ENCODE measurements around the gene RSPH1. TPM values are rescaled to one million over a fixed set of nuclear protein-coding genes. Genes with fewer than 3 reads are reported as not detected.
"Not testable (repeated sequence)": the region's sequence is repeated elsewhere in the genome, so short reads cannot be mapped to it uniquely, and the experiment has no call there.

Gene RSPH1
- total RNA-seq, 1 experiment from 2014 or later, result 0.12 TPM

DNA sequence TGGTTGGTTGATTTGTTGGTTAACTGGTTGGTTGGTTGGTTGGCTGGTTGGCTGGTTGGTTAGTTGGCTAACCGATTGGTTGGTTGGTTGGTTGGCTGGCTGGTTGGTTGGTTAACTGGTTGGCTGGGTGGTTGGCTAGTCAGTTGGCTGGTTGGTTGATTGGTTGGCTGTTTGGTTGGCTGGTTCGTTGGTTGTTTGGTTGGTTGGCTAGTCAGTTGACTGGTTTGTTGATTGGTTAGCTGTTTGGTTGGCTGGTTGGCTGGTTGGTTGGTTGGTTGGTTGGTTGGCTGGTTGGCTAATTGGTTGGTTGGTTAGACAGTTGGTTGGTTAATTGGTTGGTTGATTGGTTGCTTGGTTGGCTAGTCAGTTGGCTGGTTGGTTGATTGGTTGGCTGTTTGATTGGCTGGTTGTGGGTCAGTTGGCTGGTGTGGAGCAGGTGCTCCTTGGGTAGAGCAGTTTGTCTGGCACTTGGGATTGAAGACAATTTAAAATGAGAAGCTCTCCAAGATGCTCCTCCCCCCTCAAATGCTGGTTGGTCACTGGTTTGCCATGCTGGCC lies 6.9 kb downstream of the RSPH1 start:
- DNase-seq (ENCODE audit: low read depth), result no peak

DNA sequence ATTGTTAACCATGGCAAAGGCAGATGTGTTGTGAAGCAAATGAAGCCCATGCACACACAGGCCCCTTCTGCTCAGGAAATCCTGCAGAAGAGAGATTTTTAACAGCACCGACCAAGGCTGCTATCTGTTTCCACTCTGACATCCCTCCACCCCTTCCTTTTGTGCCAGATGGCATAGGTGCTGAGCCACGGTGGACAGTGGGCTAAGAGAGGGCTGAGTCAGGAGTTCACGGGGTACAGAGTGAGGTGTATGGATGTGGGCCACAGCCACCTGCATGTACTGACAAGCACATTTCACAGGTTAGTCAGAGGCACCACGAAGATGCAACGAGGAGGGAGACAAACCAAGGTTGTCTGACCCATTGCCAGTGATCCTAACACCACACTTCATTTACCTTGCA lies 9.5 kb downstream of the RSPH1 start:
- no peak for DNase-seq (ENCODE audit: low read depth)

DNA sequence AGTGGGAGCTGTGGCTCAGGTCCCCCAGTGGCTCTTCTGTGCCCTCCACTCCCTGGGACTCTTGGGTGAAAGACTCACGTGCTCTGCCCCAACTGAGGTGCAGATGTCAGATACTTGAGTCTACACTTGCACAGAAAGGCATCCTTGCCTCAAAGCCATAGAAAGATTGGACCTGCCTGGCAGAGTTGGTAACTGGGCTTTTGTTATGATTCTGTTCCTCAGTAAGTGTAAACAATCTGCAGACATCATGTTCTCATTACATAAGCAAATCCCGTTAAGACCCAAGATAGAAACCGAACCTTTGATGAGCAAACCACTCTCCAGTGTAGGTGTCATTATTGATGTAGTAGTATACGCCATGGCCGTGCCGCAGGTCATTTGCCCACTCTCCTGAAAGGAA lies 10.0 kb downstream of the RSPH1 start:
- no peak for DNase-seq (ENCODE audit: low read depth)

DNA sequence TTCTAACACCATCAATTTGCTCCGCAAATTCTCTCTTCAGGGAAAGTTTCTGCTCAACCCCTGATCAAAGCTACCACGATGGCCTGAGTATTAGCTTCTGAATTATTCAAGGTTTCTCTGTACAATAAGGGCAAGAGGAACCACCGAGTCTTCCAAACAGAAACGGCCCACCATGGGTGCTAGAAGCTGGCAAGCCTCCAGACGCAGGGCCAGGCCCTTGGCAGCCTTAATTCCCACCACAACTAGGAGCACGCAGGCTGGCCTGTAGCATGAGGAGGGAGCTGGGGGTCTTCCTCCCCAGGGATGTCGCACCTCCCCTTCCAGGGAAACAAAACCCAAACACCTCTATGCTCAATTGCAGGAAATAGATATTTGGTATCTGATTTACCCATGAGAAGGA lies 11.1 kb downstream of the RSPH1 start:
- no peak for DNase-seq (ENCODE audit: low read depth)

DNA sequence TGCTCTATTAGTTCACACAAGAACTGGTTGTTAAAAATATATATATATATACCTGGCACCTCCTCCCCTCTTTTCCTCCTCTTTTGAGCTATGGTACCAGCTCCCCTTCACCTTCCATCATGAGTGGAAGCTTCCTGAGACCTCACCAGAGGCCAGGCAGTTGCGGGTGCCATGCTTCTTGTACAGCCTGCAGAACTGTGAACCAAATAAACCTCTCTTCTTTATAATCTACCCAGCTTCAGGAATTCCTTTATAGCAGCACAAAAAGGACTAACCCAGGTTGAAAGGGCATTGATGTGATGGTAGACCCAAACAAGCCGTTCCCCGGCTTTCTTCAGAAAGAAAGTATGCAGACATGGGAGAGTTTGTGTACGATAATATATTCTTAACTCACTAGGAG lies 14.9 kb downstream of the RSPH1 start:
- no peak for DNase-seq (ENCODE audit: low read depth)

DNA sequence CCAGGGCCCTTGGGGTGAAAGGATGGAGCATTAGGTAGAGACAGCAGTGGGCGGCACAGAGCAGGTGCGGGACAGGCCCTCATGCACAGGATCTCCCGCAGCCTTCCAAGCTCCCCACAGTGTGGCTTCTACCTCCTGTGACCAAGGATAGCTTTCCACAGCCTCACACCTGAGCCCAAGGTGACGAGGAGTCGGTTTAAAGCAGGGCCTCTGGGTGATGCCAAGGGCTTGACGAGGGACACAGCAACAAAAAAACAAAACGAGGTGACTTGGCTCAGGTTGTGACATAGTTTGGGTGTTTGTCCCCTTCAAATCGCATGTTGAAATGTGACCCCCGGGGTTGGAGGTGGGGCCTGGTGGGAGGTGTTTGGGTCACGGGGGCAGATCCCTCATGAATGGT lies 15.3 kb downstream of the RSPH1 start:
- no peak for DNase-seq (ENCODE audit: low read depth)

DNA sequence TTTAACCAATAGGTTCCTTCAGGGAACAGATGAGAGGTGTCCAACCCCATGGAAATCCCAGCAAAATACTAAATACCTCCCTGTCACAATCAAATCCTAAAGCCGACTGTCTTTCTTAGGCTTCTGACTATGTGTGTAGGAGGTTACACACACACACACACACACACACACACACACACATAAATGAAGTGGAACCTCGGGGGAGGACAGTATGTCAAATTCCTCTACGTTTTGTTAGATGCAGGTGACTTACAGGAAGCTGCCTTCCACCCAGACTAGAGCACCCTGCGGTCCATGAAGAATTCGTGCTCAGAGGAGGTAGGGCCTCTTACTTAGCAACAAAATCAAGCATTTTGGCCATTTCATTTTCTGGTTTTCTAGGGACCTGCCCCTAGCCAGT lies 16.4 kb downstream of the RSPH1 start:
- DNase-seq (ENCODE audit: low read depth), result no peak

DNA sequence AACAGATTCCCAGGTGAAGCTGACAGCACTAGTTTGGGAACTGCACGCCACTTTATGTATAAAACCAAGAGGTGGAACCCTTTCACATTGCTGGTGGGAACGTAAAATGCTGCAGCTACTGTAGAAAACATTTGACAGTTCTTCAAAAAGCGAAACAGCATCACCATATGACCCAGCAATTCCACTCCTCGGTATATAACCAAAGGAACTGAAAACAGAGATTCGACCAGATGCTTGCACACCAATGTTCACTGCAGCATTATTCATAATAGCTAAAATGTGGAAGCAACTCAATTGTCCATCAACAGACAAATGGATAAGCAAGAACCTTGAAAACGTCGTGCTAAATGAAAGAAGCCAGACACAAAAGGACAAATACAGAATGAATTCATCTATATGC lies 17.5 kb downstream of the RSPH1 start:
- no peak for DNase-seq (ENCODE audit: low read depth)

DNA sequence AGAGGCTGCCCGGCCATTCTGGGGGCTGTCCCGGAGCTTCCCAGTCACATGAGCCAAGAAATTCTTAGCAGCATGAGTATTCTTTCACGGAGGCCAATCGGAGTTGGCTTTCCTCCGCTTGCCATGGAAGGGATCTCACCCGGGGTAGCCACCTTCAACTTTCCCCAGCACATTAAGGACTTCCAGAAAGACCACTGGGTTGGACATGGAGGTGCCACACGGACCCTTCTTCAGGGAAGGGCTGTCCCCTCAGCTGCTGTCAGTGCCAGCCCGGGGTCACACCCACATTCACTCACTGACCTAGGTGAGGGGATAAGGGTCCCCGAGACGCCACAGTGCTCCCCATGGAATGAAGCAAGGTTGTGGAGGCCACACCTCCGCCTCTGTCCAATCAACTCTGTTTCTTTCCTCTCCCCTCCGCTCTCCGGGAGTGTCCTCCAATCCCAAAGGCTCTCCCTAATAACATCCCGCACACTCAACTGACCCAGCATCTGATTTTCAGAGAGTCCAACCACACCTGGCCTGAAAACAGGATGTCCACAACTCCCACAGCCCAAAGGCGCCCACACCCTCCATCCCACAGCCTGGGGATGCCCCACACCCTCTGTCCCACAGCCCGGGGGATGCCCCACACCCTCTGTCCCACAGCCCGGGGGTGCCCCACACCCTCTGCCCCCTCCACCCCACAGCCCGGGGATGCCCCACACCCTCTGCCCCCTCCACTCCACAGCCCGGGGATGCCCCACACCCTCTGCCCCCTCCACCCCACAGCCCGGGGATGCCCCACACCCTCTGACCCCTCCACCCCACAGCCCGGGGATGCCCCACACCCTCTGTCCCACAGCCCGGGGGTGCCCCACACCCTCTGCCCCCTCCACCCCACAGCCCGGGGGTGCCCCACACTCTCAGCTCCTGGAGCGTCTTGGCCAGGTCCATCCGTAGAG lies 19.4 kb downstream of the RSPH1 start:
- no peak for DNase-seq (ENCODE audit: low read depth)

DNA sequence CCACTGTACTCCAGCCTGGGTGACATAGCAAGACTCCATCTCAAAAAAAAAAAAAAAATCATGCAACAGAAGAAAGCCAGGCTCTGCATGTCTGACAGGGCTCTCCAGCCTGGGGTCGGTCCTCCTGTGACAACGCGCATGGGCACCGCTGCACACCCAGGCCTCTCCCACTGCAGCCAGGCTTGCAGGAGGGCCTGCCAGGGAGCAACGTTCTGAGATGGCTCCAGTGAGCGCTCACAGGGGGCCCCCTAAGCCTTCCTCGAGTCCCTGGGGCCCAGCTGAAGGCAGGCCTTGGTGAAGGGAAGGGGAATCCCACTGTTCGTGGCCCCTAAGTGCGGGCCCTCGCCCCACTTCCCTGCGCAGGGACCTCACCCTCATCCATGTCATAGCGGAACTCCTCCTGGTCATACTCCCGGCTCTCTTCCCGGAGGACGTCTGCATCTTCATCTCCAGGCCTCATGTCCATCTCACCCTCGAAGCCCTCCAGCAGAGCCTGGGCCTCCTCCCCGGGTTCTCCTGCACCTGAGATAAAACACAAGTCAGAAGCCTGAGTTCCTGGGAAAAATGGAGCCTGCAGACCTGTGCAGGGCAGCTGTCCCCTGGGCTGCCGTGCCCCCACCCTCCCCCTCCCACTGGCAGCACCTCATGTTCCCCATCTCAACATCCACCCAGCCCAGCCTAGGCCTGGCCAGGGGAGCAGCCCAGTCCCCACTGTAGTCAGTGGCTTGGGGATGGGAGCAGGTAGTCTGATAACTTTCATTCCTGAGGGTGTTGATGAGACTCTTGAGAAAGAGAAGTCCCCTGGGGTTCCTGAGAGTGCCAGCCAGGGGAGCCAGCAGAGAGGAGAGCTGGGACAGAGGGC lies 20.3 kb downstream of the RSPH1 start:
- DNase-seq (ENCODE audit: low read depth), result no peak

DNA sequence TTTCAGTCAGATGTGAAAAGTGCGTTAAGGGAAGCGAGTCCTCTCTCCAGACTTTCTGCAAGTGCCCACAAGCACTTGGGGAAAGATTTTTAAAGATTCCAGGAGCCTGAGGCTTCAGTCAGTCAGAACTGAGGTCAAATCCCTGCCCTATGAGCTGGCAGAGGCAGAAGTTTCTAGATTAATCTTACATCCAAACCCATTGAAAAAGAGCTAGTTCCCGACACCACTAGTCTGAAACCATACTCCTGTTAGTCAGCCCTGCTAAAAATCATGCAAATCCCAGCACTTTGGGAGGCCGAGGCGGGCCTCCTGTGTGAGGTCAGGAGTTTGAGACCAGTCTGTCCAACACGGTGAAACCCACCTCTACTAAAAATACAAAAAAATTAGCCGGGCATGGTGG lies 21.0 kb downstream of the RSPH1 start:
- DNase-seq (ENCODE audit: low read depth), result no peak

DNA sequence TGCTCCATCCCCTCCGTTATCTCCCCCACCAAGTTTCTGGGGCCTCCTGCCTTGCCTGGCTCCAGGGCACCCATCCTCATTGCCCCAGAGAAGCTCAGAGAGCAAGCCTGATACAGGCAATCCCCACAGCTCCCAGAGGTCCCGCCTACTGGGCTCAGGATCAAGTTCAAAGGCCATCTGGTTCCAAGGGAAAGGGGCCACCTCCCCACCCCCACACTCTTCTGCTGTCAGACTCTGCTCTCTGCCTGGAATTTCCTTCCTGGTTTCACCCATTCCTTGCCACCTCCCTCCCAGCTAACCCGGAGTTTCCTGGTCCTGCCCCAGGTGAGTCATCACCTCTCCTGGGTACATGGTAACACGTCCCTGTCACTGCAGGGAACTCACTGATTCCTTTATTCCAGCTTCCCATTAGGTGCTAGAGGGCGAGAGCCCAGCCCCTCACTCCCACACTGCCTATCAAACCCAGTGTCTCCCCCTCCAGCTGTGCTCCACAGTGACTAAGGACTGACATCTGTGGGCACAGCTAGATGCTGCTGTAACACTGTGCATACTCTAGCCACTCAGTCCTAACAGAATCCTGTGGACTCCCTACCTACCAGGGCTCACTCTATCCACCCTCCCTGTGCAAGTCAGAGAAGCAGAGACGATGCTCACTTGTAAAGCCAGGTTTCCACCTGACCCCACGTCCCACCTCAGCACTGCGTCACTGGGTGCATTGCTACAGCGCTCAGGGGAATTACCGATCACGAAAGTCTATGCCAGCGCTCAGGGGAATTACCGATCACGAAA lies 21.8 kb downstream of the RSPH1 start:
- no peak for DNase-seq (ENCODE audit: low read depth)

DNA sequence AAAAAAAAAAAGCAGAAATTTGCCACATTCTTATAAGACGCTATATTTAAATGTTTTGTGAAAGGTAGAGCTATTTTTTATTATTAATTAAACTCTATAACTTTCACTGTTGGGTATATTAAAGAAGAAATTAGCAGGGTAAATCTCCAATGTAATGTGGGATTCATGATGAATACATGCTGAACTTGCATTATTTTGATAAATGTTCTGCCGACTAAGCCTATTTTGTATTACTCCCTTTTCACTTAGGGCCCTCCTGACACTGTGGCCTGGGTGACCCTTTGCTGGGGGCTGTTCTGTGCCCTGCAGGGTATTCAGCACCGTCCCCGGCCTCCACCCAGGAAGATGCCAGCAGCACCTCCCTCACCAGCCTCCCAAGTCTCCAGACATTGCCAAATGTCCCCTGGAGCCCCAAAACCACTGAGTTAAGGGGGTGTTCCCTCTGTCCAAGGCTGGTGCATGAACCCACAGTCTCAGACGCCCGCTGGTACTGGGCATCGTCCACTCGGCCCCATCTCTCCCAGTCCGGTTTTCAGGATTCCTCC lies 22.5 kb downstream of the RSPH1 start:
- DNase-seq (ENCODE audit: low read depth), result no peak

DNA sequence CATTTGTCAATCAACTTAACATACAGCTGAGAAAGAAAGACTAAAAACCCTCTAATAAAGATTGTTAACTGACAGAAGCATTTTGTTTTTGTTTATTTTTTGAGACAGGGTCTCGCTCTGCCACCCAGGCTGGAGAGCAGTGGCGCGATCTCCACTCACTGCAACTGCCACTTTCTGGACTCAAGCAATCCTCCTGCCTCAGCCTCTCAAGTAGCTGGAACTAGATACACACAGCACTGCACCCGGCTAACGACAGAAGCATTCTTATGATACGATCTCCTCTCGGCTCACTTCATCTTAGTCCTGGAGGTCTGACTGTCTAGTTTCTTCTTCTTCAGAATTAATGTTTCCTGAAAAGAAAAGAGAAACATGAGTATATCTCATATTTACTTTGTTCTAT lies 23.5 kb downstream of the RSPH1 start:
- DNase-seq (ENCODE audit: low read depth), result no peak

DNA sequence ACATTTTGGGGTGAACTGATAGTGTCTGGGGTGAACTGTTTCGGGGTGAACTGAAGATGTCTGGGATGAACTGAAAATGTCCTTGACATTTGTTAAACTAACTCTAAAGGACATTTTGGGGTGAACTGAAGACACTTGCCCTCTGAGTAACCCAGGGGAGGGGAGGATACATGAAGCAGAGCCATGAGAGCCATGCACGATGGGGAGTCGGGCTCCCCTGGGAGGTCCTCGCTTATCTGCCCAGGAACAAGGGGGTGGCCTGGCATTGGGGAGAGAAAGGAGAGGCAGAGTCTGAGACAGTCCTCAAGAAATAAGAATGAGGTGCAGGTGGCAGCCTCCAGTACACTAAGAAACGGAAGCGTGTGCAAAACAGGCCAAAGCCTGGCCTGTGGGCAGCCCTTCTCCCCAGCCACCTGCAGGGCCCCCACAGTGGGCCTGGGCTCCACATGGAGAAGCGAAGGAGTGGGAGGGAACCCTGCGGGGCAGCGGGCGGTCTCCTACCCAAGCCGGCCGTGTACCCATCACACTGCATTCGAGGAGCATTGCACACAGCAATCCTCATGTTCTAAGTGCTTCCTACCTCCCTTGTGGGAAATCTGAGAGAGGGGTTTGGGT lies 24.2 kb downstream of the RSPH1 start:
- no peak for DNase-seq (ENCODE audit: low read depth)

DNA sequence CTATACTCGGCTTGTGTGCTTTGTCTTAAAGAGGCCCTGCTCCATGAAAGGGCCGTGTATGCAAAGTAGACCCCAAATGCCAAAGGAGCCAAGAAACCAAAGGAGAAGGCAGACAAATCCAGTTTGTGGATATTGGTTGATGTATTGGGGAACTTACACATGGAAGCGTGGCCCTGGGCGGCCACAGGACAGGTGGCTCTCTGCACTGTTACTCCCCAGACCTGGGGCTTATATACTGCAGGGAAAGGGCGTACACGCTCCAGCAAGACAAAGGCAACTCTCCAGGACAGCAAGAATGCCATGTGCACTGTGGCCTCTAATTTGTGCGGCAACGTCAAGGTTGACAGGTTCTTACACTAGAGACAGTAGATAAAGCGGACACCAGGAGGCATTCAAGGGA lies 24.8 kb downstream of the RSPH1 start:
- no peak for DNase-seq (ENCODE audit: low read depth)

DNA sequence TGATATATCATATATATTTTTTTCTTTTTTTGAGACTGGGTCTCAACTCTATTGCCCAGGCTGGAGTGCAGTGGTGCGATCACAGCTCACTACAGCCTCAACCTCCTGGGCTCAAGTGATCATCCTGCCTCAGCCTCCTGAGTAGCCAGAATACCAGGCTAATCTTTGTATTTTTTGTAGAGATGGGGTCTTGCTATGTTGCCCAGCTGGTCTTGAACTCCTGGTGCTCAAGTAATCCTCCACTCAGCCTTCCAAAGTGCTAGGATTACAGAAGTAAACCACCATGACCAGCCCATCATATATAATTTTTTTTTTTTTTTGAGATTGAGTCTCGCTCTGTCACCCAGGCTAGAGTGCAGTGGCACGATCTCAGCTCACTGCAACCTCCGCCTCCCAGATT lies 26.3 kb downstream of the RSPH1 start:
- DNase-seq (ENCODE audit: low read depth), result not testable (repeated sequence)

DNA sequence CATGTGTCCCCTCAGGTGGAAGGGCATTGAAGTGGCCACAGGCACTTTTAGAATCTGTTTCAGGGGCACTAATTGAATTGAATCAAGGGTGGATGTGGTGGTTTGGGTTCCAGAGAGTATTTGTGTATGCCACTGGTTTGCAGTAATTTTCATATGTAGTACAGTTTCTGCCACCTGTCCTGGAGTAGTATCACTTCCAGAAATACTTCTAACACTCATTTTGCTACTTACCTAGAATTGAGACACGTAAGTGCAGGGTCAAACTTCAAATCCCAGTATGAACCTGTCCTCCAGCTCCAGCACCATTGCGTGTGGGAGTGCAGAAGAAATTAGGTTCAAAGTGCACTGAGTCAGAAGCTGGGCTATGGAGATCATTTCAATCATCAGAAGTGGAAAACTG lies 26.8 kb downstream of the RSPH1 start:
- no peak for DNase-seq (ENCODE audit: low read depth)

DNA sequence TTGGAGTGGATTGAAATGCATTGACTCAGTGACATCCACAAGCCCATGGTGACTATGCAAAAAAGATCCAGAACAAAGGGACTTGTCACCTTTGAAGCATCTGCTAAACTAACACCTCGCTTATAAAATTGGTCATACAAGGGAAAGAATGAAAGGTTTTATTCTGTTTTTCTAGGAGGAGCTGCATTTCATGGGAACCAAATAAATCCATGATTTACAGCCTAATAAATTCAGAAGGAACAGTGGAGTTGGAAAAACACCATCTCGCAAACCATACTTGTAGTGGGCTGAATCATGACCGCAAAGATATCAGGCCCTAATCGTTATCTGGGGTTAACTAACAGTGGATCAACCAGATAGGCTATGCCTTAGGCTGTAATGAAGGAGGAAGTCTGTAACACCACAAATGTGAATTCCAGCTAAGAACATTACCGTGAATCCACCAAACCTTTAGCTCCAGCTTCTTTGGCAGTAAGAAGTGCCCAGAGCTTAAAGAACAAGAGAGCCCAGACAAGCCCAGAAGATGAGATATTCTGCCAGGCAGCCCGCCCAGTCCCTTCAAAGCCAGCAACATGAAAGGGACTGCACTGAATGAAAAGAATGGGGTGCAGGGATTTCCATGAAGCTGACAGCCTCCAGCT lies 27.4 kb downstream of the RSPH1 start:
- peak; percentile 7 for DNase-seq (ENCODE audit: low read depth)
